Measurements from ENCODE around the gene CSNK1D.
A peak's percentile ranks its signal among the peaks of the same experiment; 100 is the strongest.

Gene CSNK1D

DNA sequence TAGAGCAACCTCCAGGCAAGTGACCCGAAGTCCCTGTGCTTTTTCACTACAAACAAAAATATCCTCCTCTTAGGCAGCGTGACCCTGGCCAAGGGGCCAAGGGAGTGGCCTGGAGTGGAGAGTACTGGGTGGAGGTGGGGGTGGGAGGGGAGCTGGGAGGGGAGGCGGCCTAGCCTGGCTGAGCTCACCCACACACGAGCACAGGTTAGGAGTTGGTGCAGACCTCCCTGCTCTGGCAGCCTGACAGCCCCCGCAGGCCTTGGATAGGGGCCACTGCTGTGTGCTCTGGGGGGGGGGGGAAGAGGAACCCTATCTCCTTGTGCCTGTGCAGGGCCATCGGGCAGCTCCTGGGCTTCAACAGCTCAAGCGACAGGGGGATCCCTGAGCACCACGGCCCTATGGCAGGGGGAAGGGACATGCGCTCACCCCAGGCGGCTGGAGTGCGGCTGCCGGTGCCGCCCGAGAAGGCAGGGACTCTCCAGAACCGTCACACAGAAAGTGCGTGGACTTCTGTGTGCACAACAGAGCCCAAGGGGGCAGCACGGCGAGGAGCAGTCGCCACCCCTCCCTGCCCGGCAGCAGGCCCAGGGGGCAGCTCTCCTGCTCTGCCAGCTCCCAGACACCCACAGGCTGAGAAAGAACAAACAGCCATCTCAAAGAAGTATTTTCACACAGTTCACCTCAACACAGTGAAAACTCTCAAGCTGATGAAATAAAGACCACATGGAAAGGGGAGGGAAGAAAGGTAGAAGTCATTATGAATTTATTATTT lies 31.4 kb downstream of the CSNK1D start:
- no peak overlapping the region for H3K9ac ChIP-seq
- peaks cover 16% of the 10 kb centered on the region for H3K79me2 ChIP-seq
- H3K4me1 ChIP-seq: peaks cover 30% of the 10 kb centered on the region
- H3K36me3 ChIP-seq (ENCODE audit: control insufficient read depth, insufficient read depth, low read length): no peaks in the 10 kb centered on the region
- peak overlapping the region; percentile 45 for H3K27ac ChIP-seq
- H3K4me3 ChIP-seq (ENCODE audit: low read depth, low read length): no peak overlapping the region
- H3K27me3 ChIP-seq (ENCODE audit: control insufficient read depth, insufficient read depth, low read length): no peaks in the 10 kb centered on the region
- no peak overlapping the region for H3K4me2 ChIP-seq (ENCODE audit: low read length)
- no peaks in the 10 kb centered on the region for H3K9me3 ChIP-seq (ENCODE audit: control insufficient read depth, low read length)
- no peak overlapping the region for H2AFZ ChIP-seq
- TF ChIP-seq, protein P1, sequence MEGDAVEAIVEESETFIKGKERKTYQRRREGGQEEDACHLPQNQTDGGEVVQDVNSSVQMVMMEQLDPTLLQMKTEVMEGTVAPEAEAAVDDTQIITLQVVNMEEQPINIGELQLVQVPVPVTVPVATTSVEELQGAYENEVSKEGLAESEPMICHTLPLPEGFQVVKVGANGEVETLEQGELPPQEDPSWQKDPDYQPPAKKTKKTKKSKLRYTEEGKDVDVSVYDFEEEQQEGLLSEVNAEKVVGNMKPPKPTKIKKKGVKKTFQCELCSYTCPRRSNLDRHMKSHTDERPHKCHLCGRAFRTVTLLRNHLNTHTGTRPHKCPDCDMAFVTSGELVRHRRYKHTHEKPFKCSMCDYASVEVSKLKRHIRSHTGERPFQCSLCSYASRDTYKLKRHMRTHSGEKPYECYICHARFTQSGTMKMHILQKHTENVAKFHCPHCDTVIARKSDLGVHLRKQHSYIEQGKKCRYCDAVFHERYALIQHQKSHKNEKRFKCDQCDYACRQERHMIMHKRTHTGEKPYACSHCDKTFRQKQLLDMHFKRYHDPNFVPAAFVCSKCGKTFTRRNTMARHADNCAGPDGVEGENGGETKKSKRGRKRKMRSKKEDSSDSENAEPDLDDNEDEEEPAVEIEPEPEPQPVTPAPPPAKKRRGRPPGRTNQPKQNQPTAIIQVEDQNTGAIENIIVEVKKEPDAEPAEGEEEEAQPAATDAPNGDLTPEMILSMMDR (IDR thresholded peaks at IDR 0.05): no peak

DNA sequence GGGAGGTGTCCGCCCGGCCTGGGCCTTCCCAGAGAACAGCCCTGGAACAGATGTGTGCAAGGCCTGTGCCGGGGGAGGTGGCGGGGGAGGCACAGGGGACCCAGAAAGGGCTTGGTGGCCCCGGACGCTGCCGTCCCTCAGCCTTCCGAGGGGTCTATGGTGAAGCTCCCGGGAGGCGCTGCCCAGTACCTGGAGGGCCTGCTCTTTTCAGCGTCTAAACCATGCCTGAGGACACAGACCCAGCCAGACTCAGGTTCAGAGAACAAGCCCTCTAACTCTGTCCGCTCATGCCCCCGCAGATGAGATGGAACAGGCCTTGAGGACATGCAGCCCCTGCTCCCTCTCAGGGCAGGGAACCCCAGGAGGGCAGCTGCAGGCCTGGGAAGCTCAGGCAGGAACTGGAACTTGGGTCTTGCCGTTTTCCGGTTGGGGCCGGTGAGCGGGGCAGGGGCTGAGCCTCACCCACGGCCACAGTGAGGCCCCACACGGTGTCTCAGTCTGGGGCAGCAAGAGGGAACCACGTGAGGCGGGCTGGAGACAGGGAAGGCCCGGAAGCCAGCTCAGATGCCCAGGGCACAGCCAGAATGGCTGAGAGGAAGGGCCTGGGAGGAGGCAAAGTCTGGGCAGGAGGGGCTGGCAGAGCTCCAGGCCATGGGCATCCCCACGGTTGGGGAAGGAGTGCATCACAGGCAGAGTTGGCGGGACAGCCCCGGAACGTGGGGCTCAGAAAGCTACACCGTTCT lies 32.1 kb downstream of the CSNK1D start:
- Histone ChIP-seq H3K9ac (no peak overlapping the region), H3K4me3 (ENCODE audit: low read depth, low read length) (no peak overlapping the region), H2AFZ (no peak overlapping the region), H3K27ac (peak overlapping the region; percentile 45), H3K27me3 (ENCODE audit: control insufficient read depth, insufficient read depth, low read length) (no peaks in the 10 kb centered on the region), H3K36me3 (ENCODE audit: control insufficient read depth, insufficient read depth, low read length) (no peaks in the 10 kb centered on the region), H3K4me2 (ENCODE audit: low read length) (no peak overlapping the region), H3K9me3 (ENCODE audit: control insufficient read depth, low read length) (no peaks in the 10 kb centered on the region), H3K4me1 (peaks cover 34% of the 10 kb centered on the region), H3K79me2 (peaks cover 16% of the 10 kb centered on the region)
- TF ChIP-seq, protein P1 (IDR thresholded peaks at IDR 0.05): no peak

DNA sequence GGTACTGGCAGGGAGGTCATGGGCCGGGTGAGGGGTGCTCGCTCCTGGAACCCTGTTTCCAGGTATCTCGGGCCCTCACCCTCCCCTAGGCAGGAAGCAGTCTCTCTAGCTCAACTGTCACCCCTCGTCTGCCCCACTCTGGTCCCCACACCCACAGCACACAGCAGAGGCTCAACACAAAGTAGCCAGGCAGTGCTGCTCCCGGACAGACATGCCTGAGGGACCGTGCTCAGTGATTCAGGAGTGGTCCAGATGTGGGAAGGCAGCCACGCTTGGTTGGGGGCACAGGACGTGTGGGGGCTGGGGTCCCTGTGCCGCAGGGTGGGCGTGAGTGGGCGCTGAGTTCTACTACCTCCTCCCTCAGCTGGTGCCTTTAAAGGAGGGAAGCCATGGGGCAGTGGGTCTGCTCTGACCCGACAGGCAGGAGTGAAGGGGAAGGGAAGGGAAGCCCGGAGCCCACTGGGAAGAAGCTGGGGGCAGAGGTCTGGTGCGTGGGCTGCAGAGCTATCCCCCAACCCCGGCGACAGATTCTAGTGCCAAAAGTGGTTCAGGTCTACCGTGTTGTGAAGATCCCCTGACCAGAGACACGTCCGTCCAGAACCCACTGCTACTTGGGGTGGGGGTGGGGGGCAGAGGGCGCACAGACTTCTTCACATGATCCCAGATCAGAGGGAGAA lies 32.9 kb downstream of the CSNK1D start:
- Histone ChIP-seq H3K9ac (no peak overlapping the region), H3K4me3 (ENCODE audit: low read depth, low read length) (no peak overlapping the region), H3K79me2 (peaks cover 16% of the 10 kb centered on the region), H3K9me3 (ENCODE audit: control insufficient read depth, low read length) (no peaks in the 10 kb centered on the region), H3K27ac (peak overlapping the region; percentile 45), H2AFZ (no peak overlapping the region), H3K4me1 (peaks cover 41% of the 10 kb centered on the region), H3K27me3 (ENCODE audit: control insufficient read depth, insufficient read depth, low read length) (no peaks in the 10 kb centered on the region), H3K36me3 (ENCODE audit: control insufficient read depth, insufficient read depth, low read length) (no peaks in the 10 kb centered on the region), H3K4me2 (ENCODE audit: low read length) (no peak overlapping the region)
- TF ChIP-seq, protein P1 (IDR thresholded peaks at IDR 0.05): no peak

DNA sequence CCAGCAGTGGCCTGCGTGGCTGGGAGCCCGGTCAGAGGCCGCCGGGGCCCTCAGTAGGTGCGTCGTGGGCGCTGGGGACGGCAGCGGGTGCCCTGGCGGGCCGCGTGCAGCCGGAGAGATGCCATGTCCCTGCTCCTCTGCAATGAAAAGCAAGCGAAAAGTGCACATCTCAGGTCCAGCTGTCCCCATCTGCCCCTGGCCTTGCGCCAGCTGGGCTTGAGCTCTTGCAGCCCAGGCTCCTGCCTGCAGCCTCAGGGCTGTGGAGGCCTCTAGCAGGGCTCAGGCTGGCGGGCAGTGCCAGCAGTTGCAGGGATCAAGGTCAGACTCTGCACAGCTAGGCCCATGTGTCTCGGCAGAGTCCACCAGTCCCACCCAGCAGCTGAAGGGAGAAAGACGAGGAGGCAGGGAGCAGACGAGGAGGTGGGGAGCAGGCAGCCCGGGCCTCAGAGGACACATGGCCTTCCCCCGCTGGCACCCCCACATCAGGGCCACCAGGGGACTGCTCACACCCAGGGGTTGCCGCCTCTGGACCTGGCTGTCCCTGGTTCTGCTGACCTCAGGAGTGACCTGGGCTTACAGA lies 33.5 kb downstream of the CSNK1D start:
- no peaks in the 10 kb centered on the region for H3K9me3 ChIP-seq (ENCODE audit: control insufficient read depth, low read length)
- H3K36me3 ChIP-seq (ENCODE audit: control insufficient read depth, insufficient read depth, low read length): no peaks in the 10 kb centered on the region
- H3K4me3 ChIP-seq (ENCODE audit: low read depth, low read length): no peak overlapping the region
- TF ChIP-seq, protein P1 (IDR thresholded peaks at IDR 0.05): no peak
- no peaks in the 10 kb centered on the region for H3K27me3 ChIP-seq (ENCODE audit: control insufficient read depth, insufficient read depth, low read length)
- peak overlapping the region; percentile 42 for H3K27ac ChIP-seq
- H3K9ac ChIP-seq: no peak overlapping the region
- peaks cover 16% of the 10 kb centered on the region for H3K79me2 ChIP-seq
- H3K4me1 ChIP-seq: peaks cover 47% of the 10 kb centered on the region
- no peak overlapping the region for H2AFZ ChIP-seq
- H3K4me2 ChIP-seq (ENCODE audit: low read length): no peak overlapping the region
